Lower leg skin (tissue), 3 donors: ENCODE data around the gene FHAD1.

Experiments used
- POLR2A ChIP-seq, 2 donors: fragments of 450-650 bp; IDR thresholded peaks; one replicate each; pipeline ENCODE4 v1.6.1; 2016 to 2017; ENCODE audit warnings: antibody characterized with exemption in 2 of 2, mild to moderate bottlenecking in 1 of 2, moderate library complexity in 1 of 2
- TF ChIP-seq, protein P1 (sequence below), 3 donors: fragments of 450-650 bp; IDR thresholded peaks; one replicate each; pipeline ENCODE4 v1.5.1; 2016; ENCODE audit warnings: antibody characterized with exemption in 3 of 3, mild to moderate bottlenecking in 3 of 3, moderate library complexity in 2 of 3

DNA sequence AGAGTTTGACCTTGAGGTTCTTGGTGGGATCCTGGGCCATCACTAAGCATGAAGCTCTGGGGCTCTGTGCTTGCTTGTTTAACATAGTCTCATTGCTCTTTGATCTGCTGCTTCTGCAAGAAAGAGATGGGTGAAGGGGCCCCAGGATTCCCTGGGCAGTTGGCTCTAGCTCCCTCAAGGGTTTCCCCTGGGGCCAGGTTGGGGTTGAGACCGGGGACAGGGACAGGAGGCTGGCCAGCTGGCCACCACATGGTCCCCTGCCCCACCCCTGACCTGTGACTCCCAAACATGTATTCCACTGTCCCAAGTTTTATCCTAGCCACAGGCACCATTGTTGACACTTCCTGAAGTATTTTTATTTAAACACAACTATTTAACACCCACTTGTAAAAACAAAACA is 69.5 kb downstream of the FHAD1 start:
- TF ChIP-seq, protein P1, sequence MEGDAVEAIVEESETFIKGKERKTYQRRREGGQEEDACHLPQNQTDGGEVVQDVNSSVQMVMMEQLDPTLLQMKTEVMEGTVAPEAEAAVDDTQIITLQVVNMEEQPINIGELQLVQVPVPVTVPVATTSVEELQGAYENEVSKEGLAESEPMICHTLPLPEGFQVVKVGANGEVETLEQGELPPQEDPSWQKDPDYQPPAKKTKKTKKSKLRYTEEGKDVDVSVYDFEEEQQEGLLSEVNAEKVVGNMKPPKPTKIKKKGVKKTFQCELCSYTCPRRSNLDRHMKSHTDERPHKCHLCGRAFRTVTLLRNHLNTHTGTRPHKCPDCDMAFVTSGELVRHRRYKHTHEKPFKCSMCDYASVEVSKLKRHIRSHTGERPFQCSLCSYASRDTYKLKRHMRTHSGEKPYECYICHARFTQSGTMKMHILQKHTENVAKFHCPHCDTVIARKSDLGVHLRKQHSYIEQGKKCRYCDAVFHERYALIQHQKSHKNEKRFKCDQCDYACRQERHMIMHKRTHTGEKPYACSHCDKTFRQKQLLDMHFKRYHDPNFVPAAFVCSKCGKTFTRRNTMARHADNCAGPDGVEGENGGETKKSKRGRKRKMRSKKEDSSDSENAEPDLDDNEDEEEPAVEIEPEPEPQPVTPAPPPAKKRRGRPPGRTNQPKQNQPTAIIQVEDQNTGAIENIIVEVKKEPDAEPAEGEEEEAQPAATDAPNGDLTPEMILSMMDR (IDR thresholded peaks at IDR 0.05) = no peak
- no peak for TF ChIP-seq POLR2A (IDR thresholded peaks at IDR 0.05)
